Osteoblast (primary cell): ENCODE measurements around the gene NLRX1. TPM values are rescaled to one million over a fixed set of nuclear protein-coding genes. Genes with fewer than 3 reads are reported as not detected.
A peak's percentile ranks its signal among the peaks of the same experiment; 100 is the strongest.
"Not testable (repeated sequence)": the region's sequence is repeated elsewhere in the genome, so short reads cannot be mapped to it uniquely, and the experiment has no call there.

Experiments used
- DNase-seq: peaks from one replicate; pipeline ENCODE4 v3.0.0; 2011; ENCODE audit warnings: low spot score, mixed read lengths; ENCODE audit not compliant: insufficient read length; ENCODE audit errors: missing footprints
- H2AFZ ChIP-seq: 2 replicates; pipeline ENCODE4 v1.6.0; 2011; ENCODE audit warnings: mild to moderate bottlenecking, low read length
- H3K27ac ChIP-seq: 2 replicates; pipeline ENCODE4 v1.5.1; 2011; ENCODE audit warnings: mild to moderate bottlenecking, low read depth, low read length, moderate library complexity
- H3K27me3 ChIP-seq: 2 replicates; pipeline ENCODE4 v1.6.0; 2012; ENCODE audit warnings: mild to moderate bottlenecking, control low read depth, inconsistent platforms, low read length, moderate library complexity; ENCODE audit not compliant: insufficient read depth
- H3K36me3 ChIP-seq: 2 replicates; pipeline ENCODE4 v1.5.1; 2011; ENCODE audit warnings: mild to moderate bottlenecking, low read length, control low read depth, moderate library complexity; ENCODE audit not compliant: insufficient read depth
- H3K4me1 ChIP-seq: 2 replicates; pipeline ENCODE4 v1.5.1; 2011; ENCODE audit warnings: mild to moderate bottlenecking, low read length, control low read depth, moderate library complexity; ENCODE audit not compliant: insufficient read depth
- H3K4me2 ChIP-seq: 2 replicates; pipeline ENCODE4 v1.6.0; 2011; ENCODE audit warnings: mild to moderate bottlenecking, low read length; ENCODE audit not compliant: insufficient read depth
- H3K4me3 ChIP-seq: fragments of 200-600 bp; sonication (generic); 3 replicates; pipeline ENCODE4 v1.5.1; 2012; ENCODE audit warnings: mild to moderate bottlenecking, low read length, inconsistent platforms; ENCODE audit not compliant: insufficient read depth
- H3K79me2 ChIP-seq: 2 replicates; pipeline ENCODE4 v1.6.0; 2012; ENCODE audit warnings: mild to moderate bottlenecking, low read length, control low read depth, inconsistent platforms; ENCODE audit not compliant: insufficient read depth
- H3K9me3 ChIP-seq: 2 replicates; pipeline ENCODE4 v1.5.1; 2011; ENCODE audit warnings: low read depth, low read length, control low read depth
- H4K20me1 ChIP-seq: 2 replicates; pipeline ENCODE4 v1.6.0; 2012; ENCODE audit warnings: mild to moderate bottlenecking, low read length, control low read depth; ENCODE audit not compliant: insufficient read depth
- CTCF ChIP-seq: IDR thresholded peaks from 2 replicates; pipeline ENCODE4 v1.5.1; 2011; ENCODE audit warnings: mild to moderate bottlenecking, low read depth, low read length, moderate library complexity; ENCODE audit errors: extremely low read depth
- total RNA-seq: library from RNA; depleted of rRNA; stranded (reverse); fragments of >200 nt; gene quantifications from 2 replicates; pipeline ENCODE4 v1.2.3, GENCODE V29; 2012

NLRX1 gene
- total RNA-seq, 1 donor, result 29.7 TPM

GRCh38 chr11:119222308-119222707, 53.8 kb downstream of the NLRX1 start:
- H3K36me3 ChIP-seq, result no peaks in the 10 kb centered on the region
- TF ChIP-seq CTCF, result no peak
- H3K4me1 ChIP-seq, result peaks cover 23% of the 10 kb centered on the region
- no peak overlapping the region for H3K27ac ChIP-seq
- H3K4me3 ChIP-seq, result no peak overlapping the region
- DNase-seq, result peak; percentile 25
- H4K20me1 ChIP-seq, result peaks cover 35% of the 10 kb centered on the region
- no peaks in the 10 kb centered on the region for H3K27me3 ChIP-seq
- no peak overlapping the region for H3K4me2 ChIP-seq
- H3K9me3 ChIP-seq, result no peaks in the 10 kb centered on the region
- H3K79me2 ChIP-seq, result peaks cover 76% of the 10 kb centered on the region
- H2AFZ ChIP-seq, result peak overlapping the region; percentile 37

- Histone ChIP-seq H3K36me3 (no peaks in the 10 kb centered on the region), H3K4me1 (peaks cover 23% of the 10 kb centered on the region), H3K27ac (no peak overlapping the region), H3K9me3 (no peaks in the 10 kb centered on the region), H2AFZ (no peak overlapping the region), H3K79me2 (peaks cover 77% of the 10 kb centered on the region), H4K20me1 (peaks cover 32% of the 10 kb centered on the region), H3K27me3 (no peaks in the 10 kb centered on the region), H3K4me2 (no peak overlapping the region), H3K4me3 (no peak overlapping the region)
- DNase-seq, result no peak
- no peak for TF ChIP-seq CTCF
Measured at GRCh38 chr11:119222891-119223290, 54.4 kb downstream of the NLRX1 start.

- Histone ChIP-seq H4K20me1 (peaks cover 25% of the 10 kb centered on the region), H3K4me2 (no peak overlapping the region), H3K79me2 (peaks cover 78% of the 10 kb centered on the region), H3K9me3 (no peaks in the 10 kb centered on the region), H3K4me1 (peaks cover 14% of the 10 kb centered on the region), H3K36me3 (no peaks in the 10 kb centered on the region), H3K27me3 (no peaks in the 10 kb centered on the region), H2AFZ (no peak overlapping the region), H3K27ac (no peak overlapping the region), H3K4me3 (no peak overlapping the region)
- TF ChIP-seq CTCF, result no peak
- DNase-seq, result no peak
Measured at GRCh38 chr11:119223856-119224255, 55.3 kb downstream of the NLRX1 start.

GRCh38 chr11:119228535-119229287, 60.2 kb downstream of the NLRX1 start:
- H3K27me3 ChIP-seq, H3K36me3 ChIP-seq, H3K9me3 ChIP-seq, H3K4me1 ChIP-seq, H3K4me3 ChIP-seq, H3K4me2 ChIP-seq, H2AFZ ChIP-seq, H3K27ac ChIP-seq, DNase-seq: not testable (repeated sequence)
- H4K20me1 ChIP-seq, result peaks cover 12% of the 10 kb centered on the region
- H3K79me2 ChIP-seq, result peaks cover 77% of the 10 kb centered on the region
